HG03457 (cell line): ENCODE data around the gene SCGB1A1.

Experiments used
- ATAC-seq: cut with Tn5 transposase; IDR thresholded peaks from one replicate; pipeline ENCODE4 v1.9.1; 2021; ENCODE audit warnings: moderate number of reproducible peaks; ENCODE audit not compliant: unreplicated experiment

The SCGB1A1 gene

GRCh38 chr11:62398011-62398994 lies 20.5 kb upstream of the SCGB1A1 start:
- no peak for ATAC-seq

GRCh38 chr11:62399172-62399877 lies 19.5 kb upstream of the SCGB1A1 start:
- ATAC-seq: no peak

DNA sequence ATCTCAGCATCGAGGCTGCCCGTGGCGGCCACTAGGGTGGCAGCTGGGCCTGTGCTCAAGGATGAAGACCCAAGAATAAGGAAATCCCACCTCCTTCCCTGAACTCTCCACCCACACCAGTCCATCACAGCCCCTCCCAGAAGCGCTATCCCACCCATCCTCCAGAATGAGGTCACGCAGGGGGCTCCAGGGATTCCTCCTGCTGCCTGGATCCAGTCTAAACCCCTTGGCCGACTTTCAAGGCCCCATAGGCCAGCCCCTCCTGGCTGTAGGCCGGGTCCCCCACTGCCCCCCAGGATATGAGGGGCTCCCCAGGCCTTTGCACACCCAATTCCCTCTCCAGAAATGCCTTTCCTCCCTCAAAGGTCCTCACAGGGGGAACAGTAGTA lies 19.0 kb upstream of the SCGB1A1 start:
- ATAC-seq: no peak

- no peak for ATAC-seq
Observed at GRCh38 chr11:62400281-62400680, 18.6 kb upstream of the SCGB1A1 start.

DNA sequence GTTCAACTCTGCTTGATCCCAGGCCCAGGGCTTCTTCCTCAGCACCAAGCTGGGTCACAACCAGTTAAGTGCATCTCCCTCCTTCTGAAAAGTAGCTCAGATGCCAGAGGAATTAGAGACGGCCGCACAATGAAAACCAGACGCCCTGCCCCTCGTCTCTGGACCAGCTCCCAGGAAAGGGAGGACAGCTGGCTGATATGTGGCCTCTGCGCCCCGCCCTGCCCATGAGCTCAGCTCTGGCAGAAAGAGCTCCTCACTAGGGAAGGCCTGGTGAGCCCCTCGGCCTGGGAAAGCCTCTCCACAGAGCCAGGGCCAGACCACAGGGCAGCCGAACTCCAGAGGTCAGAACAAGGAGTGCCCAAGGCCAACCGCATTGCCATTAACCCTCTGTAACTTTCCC lies 18.1 kb upstream of the SCGB1A1 start:
- ATAC-seq: no peak

GRCh38 chr11:62401356-62401755 lies 17.5 kb upstream of the SCGB1A1 start:
- no peak for ATAC-seq

DNA sequence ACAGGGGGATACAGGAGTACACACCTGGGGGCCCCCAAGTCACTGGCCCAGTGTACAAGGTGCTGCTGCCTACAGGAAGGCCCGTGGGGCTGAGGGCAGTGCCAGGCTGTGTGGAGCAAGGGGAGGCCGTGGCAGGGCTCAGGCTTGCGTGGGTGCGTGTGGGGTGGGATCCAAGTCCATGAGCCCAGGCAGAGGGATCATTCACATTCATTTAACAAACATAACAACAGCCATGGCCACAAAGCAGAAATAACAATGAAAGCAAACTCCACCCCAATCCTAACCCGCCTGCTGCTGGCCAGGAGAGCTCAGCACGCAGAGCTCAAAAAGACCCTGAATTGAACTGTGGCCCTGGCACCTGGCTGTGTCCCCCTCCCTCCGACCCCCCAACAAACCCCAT lies 17.0 kb upstream of the SCGB1A1 start:
- ATAC-seq: no peak

GRCh38 chr11:62402226-62402959 lies 16.4 kb upstream of the SCGB1A1 start:
- ATAC-seq: no peak

DNA sequence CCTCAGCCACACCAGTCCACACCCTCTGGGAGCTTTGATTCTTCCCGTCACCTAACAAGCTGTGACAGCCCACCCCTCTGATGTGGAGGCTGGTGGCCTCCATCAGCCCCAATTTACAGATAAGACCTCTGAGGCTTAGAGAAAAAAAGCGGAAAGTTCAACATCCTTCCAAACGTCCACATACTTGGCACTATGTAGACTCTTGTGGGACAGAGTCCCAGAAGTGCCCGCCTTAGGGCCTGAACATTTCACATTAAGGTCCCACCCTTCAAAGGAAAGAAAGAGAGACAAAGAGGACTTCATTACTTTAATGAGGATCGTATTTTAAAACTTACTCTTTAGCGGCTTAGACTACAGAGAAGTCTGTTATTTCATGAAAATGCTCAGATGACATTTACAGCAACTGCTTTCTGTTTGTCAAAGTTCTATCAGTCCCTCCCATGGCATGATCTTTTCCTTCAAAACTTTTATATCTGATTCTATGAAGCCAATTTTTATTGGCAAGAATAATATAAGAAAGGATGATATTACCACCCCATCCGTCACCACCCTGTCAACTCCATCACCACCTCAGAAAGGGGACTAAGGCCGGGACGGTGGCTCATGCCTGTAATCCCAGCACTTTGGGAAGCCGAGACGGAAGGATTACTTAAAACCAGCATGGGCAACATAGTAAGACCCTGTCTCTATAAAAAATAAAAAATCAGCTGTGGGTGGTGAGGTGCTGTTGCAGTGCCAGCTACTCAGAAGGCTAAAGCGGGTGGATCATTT lies 15.7 kb upstream of the SCGB1A1 start:
- ATAC-seq: no peak

- no peak for ATAC-seq
Observed at GRCh38 chr11:62404435-62404834, 14.4 kb upstream of the SCGB1A1 start.

DNA sequence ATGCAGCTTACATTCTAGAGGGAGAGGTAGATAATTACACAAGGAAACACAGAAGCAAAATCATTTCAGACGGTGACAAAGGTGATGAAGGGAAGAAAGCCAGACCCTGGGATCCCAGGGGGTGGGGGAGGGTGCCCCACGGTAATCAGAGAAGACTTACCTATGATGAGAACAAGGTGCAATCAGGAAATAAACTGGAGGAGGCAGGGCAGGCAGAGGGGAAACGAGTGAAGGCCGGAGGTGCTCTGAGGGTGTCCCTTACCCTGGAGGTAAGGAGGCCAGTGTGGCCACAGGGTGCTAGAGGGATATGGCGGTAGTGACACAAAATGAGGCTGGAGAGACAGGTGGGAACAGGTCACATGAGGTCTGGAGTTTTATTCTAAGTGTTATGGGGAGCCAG lies 13.9 kb upstream of the SCGB1A1 start:
- no peak for ATAC-seq

- no peak for ATAC-seq
Observed at GRCh38 chr11:62406034-62406433, 12.8 kb upstream of the SCGB1A1 start.

DNA sequence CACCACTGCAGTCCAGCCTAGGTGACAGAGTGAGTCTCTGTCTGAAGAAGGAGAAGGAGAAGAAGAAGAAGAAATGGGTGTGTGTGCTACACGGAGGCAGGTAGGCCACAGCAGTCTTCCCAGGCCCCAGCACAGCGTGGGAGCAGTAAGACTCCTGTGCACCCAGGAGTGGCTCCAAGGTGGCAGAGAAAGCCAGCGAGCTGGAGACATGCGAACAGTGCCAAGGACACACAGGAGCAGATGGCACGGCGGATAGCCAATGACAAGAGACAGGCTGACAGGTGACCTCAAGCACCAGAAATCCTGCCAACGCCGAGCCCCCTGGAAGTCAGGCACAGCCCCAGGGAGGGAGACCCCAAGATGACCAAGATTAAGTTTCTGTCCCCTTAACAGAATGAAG lies 9.0 kb upstream of the SCGB1A1 start:
- no peak for ATAC-seq

DNA sequence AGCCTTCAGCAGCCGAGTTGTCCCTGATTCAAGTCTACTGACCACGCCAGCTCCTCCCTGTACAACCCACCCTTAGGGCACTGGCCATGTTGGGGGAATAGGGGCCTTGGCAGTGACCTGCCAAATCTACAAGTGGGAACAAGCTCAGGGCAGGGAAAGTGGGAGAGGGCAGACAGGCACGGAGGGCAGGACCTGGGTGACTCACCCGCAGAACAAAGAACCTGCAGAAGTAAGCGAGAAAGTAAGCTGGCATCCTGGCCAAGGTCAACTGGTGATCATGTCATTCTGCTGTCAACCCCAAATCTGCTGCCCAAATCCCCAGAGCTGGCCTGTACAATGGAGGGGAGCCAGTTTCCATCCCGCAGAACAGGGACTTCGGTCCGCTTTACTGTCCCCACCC lies 7.9 kb upstream of the SCGB1A1 start:
- no peak for ATAC-seq

GRCh38 chr11:62411524-62411923 lies 7.3 kb upstream of the SCGB1A1 start:
- ATAC-seq: no peak

- ATAC-seq: no peak
Observed at GRCh38 chr11:62413060-62413696, 5.7 kb upstream of the SCGB1A1 start.

DNA sequence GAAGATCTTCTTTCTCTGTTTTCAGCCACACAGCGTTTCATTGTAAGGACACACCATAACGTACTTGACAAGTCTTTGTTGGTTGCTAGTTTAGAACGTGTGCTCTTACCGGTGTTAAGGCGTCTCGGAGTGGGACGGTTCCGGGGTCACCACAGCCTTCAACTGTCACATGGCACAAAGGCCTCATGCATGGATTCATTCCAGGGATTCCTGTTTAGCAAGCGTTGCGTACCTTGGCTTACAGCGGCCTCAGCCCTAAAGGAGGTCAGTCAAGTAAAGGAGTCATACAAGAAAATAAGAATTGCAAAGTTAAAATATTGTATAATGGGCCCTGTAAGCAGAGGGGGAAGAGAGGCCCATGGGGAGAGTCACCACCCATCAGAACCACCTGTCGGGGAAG lies 2.2 kb upstream of the SCGB1A1 start:
- no peak for ATAC-seq

GRCh38 chr11:62418136-62418535 lies 697 bp upstream of the SCGB1A1 start:
- ATAC-seq: no peak

DNA sequence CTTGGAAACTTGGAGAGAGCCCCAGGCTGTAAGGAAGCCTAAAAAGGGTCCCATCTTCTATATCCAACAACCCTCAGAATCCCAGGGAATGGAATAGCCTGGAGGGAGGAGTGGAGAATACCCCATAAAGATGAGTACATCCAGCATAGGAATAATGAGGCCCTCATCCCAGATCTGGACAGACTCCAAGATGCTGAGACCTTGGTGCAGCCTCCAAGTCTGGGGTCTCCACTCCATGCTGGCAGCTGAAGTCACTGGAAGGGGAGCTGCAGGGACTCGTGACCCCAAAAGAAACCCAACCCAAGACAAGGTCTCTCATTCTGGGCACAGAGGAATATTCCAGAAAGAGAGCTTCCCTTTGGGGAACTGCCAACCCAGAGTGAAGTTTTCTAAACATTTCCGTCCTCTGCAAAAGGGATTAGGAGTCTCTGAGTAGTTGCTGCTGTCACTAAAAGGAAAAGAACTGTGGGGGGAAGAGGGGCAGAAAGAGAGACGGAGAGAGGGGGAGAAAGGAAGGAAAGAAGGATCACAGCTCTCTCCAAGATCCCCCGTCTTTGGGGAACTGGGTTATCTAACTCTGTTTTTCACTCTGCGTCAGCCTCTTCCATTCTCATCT lies 589 bp downstream of the SCGB1A1 start:
- ATAC-seq: no peak

GRCh38 chr11:62419943-62420342 lies 1.1 kb downstream of the SCGB1A1 start:
- no peak for ATAC-seq
